HG03108 (cell line): Measurements from ENCODE around the gene PLA2G15.

Experiments used
- ATAC-seq: cut with Tn5 transposase; IDR thresholded peaks from one replicate; pipeline ENCODE4 v1.9.1; 2021; ENCODE audit warnings: moderate library complexity; ENCODE audit not compliant: unreplicated experiment

Gene PLA2G15

DNA sequence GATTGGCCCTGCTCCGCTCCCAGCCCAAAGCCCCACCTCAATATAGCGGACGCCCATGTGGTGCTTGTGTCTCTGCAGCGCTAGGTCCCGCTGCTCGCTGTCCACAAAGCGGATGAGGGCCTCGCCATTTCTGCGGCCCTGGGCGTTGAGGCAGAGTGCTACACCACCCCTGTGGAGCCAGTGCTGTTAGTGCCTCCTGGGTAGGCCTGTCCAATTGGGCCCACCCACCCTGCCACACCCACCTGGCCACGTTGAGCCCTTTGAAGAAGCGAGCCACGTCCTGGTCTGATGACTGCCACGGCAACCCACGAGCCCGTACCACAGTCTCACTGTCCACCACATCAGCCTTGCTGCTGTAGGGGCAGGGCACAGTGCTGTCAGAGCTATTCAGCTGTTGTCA, 12.8 kb upstream of the PLA2G15 start:
- ATAC-seq, result no peak

DNA sequence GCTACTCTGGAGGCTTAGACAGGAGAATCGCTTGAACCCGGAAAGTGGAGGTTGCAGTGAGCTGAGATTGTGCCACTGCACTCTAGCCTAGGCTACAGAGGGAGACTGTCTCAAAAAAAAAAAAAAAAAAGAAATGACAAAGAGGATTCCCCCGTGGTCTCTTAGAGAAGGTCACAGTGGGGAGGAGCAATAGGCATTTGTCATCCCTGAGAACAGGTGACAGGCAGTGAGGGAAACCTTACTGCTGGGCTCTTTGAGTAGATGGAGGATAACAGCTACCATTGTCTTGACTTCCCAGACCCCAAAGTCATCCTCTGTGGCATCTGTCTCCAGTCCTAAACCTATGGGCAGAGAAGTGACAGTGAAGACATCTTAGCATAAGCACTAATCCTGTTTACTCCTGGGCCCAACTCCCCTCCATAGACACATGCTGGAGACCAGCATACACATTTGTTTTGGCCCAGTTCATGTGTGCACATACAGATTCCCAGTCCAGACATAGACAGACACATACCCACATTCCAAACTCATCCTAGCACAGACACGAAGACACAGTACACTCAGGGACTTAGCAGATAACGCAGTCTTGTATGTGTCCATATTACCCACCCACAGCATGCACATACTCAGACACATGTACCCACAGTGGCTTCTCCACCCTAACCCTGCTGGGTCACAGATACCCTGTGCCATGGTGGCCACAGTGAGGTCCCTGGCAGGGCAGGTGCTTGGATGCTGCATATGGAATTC, 11.9 kb upstream of the PLA2G15 start:
- no peak for ATAC-seq

- no peak for ATAC-seq
Measured at GRCh38 chr16:68233835-68234187, 11.4 kb upstream of the PLA2G15 start.

- ATAC-seq, result no peak
Measured at GRCh38 chr16:68234188-68235107, 10.7 kb upstream of the PLA2G15 start.

DNA sequence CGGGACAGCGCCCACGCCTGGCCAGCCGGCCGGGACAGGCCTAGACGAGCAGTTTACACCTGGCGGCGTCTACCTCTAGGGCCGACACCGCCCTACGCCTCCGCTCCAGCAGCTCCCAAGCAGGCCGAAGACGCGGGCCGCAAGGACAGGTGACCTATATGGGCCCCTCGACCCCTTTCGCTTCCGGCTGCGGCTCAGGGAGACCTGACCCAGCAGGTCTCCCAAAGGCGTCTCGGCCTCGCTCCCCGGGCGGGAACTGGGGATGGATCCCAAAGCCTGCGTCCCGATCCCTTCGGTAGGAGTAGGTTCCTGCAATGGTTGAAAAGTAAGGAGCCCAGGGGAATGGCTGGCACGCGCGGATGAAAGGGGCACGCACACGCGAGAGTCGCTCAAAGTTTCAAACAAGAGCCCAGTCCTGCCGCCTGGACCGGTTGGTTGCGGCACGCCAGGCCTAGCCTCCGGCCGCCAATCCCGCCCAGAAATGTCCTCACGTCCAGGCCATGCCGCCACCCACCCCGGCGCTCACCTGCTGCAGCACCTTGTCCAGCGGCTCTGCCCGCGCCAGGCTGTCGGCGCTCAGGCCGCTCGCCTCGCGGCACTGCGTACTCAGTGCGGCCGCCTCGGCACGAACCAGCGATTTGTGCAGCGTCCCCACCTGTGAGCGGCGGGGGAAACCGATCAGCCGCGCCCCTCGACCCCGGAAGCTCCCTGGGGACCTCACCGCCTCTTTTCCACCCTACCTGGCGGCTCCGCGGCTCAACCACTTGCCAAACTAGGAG, 9.9 kb upstream of the PLA2G15 start:
- no peak for ATAC-seq

DNA sequence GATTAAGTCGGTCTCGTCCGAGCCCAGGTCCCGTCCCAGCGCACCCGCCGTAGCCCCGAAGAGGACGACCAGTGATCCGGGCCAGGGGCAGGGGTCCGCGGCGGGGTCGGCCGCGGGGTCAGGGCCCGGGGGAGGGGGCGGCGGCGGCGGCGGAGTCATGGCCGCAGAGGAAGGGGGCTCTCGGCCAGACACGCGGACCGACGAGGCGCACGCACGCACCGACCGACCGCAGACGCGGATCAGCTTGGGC, 9.4 kb upstream of the PLA2G15 start, which contains the start of gene ESRP2:
ESRP2 (minus strand) TSS at position 241 of the 250 bp plus-strand sequence; CDS start at position 159, 82 bp downstream.
- ATAC-seq, result no peak

- no peak for ATAC-seq
Measured at GRCh38 chr16:68236137-68236825, 8.9 kb upstream of the PLA2G15 start.

DNA sequence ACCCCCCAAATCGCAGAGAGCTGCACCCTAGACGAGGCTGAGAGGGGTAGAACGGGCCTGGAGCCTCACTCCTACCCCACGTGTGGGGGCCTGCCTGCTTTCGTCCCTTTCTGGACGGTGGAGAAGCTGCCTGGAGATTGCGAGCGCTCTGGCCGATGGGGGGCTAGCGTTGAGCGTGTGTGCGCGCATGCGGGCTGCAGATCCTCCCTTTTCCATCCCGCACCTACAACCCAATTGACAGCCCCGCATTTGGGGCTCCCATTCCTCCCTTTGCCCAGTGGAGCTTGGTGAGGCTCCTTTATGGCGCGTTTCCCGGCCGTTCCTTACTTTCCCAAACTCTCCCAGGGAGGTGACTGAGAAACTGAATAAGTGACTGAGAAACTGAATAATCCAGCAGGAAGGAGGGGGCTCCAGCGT, 8.3 kb upstream of the PLA2G15 start:
- no peak for ATAC-seq

- peak; percentile 71 for ATAC-seq
Measured at GRCh38 chr16:68237243-68238028, 7.7 kb upstream of the PLA2G15 start.

DNA sequence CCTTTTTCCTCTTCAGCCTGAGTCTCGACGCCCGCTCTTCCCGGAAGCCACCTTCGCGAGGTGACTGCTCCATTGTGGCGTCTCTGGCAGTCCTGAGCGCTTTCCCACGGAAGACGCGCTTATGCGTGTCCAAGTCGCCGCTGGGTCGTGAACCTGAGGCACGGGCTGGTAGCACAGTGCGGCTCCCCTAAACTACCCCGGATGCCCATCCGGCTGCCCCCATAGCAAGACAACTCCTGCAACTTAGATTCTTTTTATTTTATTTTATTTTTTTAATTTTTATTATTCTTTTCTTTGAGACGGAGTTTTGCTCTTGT, 7.2 kb upstream of the PLA2G15 start:
- ATAC-seq, result peak; percentile 13

- no peak for ATAC-seq
Measured at GRCh38 chr16:68242085-68242484, 3.1 kb upstream of the PLA2G15 start.

- ATAC-seq, result no peak
Measured at GRCh38 chr16:68242926-68243858, 2.0 kb upstream of the PLA2G15 start.

DNA sequence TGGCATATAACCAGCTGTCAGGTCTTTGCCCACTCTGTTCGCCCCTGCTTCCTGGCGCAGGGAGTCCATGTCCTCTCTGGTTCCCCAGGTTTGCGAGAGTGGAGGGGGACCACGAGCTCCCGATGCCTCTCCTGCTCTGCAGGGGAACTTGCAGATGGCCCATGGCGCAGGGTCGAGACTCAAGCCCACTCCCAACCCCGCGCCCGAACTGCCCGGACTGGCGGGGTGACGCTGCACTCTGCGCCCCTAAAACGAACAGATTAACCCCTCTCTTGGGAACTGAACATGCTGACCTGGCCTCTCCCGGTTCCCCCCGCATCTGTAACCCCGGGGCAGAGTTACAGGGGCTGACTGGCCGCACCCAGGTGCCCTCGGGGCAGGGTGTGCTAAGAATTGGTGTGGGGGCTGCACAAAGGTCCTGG, 681 bp upstream of the PLA2G15 start:
- no peak for ATAC-seq

GRCh38 chr16:68246121-68246520, 948 bp downstream of the PLA2G15 start:
- ATAC-seq, result no peak

GRCh38 chr16:68246666-68247065, 1.5 kb downstream of the PLA2G15 start:
- ATAC-seq, result no peak

GRCh38 chr16:68247400-68247799, 2.2 kb downstream of the PLA2G15 start:
- ATAC-seq, result no peak

GRCh38 chr16:68247932-68248331, 2.8 kb downstream of the PLA2G15 start:
- no peak for ATAC-seq

GRCh38 chr16:68249371-68249770, 4.2 kb downstream of the PLA2G15 start:
- ATAC-seq, result no peak

- ATAC-seq, result no peak
Measured at GRCh38 chr16:68250951-68251350, 5.8 kb downstream of the PLA2G15 start.
